Ecto neural progenitor cell (in vitro differentiated cells): ENCODE measurements around the gene ZMIZ1.

Source experiments
- DNase-seq: peaks from one replicate; pipeline ENCODE4 v3.0.0-alpha.2; 2018; ENCODE audit warnings: low spot score

ZMIZ1 gene

GRCh38 chr10:79137300-79137756 lies 68.6 kb downstream of the ZMIZ1 start:
- DNase-seq: no peak

DNA sequence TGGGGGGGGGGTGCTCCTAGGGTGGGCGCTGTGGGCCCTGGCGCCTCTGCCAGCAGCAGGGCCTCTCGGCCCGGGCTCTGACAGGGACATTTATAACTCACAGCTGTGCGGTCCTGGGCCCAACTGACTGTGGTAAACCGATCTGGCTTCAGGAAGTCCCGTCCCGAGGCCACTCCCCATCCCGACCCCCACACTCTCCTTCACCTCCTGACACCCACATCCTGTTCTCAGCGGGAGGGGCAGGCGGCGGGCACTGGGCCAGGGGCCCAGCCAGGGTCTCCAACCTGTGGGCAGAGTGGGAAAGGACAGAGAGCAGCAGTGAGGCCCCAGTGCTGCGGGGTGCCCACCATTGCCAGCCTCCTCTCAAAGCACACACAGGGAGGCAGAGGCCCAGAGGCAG lies 69.1 kb downstream of the ZMIZ1 start:
- DNase-seq: no peak

DNA sequence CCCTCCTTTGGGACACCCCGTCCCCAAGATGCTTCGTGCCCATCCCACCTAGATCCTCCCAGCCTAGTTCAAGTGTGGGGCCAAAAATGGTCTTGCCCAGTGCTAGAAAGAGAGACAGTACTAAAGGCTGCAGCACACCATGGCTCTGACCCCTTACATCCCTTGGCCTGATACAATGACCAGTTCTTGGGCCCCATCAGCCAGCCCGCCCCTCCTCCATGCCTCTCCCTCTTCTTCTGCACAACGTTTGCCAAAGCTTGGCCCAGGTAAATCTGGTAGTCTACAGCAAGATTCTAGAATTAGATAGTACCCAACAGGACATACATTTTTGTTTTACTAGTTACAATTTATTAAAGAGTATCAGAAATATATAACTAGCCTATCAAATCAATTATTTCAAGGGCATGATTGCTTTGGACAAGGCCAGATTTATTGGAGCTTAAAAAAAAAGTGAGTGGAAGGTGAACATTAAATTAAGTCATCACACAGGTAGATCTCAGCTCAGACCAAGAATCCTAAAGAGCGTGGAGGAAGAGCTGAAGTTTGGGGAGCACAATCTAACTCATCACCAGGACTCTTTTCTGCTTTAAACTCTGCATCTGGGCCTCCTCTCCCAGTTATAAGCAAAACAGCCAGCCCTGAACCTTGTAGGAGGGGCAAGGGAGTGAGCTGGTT lies 69.8 kb downstream of the ZMIZ1 start:
- no peak for DNase-seq

- no peak for DNase-seq
Measured at GRCh38 chr10:79139124-79139835, 70.5 kb downstream of the ZMIZ1 start.

DNA sequence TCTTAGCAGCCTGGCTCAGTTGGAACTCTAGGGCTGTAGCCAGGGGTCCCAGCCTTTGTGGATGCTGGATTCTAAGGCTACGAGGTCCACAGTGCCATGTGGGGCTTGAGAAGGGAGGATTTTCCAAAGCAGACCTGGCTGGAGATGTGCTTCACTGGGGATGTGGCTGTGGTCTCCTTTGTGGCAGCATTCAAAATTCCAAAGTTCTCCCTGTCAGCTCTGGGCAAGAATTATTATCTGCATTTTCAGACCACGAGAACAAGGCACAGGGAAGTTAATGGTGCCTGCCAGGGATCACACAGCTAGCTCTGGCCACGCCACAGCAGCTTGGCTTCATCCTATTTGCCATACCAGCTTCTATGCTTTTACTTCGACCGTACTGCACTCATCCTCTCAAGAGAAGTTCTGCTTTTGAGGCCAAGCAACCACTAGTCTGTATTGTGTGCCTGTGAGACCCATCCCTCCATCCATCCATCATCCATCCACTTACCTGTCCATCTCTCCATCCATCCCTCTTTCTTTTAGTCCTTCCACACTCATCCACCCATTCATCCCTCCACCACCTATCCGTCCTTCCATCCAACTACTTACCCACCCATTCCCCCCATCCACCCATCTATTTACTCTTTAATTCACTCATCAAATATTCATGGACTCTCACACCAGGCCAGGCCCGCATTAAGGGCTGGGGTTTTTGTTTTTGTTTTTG lies 71.5 kb downstream of the ZMIZ1 start:
- DNase-seq: no peak

- no peak for DNase-seq
Measured at GRCh38 chr10:79140855-79141254, 72.1 kb downstream of the ZMIZ1 start.

- DNase-seq: no peak
Measured at GRCh38 chr10:79142064-79142491, 73.3 kb downstream of the ZMIZ1 start.

DNA sequence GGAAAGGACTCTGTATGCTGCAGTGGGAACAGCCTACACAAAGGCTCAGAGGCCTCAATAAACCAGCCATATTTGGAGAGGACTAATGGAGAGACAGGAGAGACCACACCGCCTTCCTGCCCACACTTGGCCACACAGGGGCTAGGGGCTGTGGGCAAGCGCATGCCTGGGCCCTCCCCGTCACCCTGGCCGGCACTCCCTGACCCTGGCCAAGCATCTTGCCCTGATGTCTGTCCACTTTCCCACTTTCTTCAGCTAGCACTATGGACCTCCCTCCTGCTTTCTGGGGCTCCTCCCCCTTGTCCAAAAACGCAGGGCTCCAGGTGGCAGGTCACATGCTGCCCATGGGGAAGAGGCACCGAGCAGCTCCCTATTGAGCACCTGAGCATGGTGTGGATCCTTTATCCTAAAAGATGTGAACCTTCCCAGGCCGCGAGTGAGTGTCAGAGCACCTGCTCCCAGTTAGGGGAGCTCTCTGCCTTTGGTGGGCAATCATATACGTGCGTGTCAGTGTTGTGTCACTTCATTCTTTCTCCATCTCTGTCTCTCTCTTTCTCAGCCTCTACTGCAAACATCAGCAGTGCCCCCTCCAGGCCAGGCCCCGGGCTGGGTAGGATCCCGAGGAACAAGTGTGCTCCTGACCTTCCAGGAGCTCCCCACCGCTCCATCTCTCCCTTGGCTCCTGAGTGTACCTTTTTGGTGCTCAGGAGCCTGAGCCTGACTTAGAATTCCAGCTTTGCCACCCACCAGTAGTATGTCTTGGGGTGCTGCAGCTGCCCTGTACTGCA lies 74.0 kb downstream of the ZMIZ1 start:
- DNase-seq: no peak

GRCh38 chr10:79143879-79144278 lies 75.1 kb downstream of the ZMIZ1 start:
- no peak for DNase-seq

- no peak for DNase-seq
Measured at GRCh38 chr10:79144351-79145173, 75.8 kb downstream of the ZMIZ1 start.

- no peak for DNase-seq
Measured at GRCh38 chr10:79145174-79145483, 76.4 kb downstream of the ZMIZ1 start.

- DNase-seq: no peak
Measured at GRCh38 chr10:79145517-79146470, 77.0 kb downstream of the ZMIZ1 start.

GRCh38 chr10:79146611-79147130 lies 77.9 kb downstream of the ZMIZ1 start:
- no peak for DNase-seq

DNA sequence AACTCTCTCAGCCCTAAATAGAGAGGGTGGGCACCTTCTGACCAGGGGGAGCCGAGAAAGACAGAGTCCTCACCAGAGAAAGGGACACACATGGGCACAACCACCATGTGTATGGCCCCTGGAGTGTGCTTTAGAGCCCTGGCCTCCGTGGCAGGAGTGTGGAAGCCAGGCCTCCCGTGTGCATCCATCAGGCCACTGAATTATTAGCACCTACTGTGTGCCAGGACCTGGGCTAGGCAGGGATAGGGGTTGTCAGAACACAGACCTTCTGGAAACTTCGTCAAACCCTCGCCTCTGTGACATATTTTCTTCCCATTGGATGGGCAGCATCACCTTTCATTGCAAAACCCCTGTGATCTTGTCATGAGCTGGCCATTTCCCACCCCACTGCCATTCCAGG lies 78.5 kb downstream of the ZMIZ1 start:
- no peak for DNase-seq

- no peak for DNase-seq
Measured at GRCh38 chr10:79147796-79148451, 79.2 kb downstream of the ZMIZ1 start.

DNA sequence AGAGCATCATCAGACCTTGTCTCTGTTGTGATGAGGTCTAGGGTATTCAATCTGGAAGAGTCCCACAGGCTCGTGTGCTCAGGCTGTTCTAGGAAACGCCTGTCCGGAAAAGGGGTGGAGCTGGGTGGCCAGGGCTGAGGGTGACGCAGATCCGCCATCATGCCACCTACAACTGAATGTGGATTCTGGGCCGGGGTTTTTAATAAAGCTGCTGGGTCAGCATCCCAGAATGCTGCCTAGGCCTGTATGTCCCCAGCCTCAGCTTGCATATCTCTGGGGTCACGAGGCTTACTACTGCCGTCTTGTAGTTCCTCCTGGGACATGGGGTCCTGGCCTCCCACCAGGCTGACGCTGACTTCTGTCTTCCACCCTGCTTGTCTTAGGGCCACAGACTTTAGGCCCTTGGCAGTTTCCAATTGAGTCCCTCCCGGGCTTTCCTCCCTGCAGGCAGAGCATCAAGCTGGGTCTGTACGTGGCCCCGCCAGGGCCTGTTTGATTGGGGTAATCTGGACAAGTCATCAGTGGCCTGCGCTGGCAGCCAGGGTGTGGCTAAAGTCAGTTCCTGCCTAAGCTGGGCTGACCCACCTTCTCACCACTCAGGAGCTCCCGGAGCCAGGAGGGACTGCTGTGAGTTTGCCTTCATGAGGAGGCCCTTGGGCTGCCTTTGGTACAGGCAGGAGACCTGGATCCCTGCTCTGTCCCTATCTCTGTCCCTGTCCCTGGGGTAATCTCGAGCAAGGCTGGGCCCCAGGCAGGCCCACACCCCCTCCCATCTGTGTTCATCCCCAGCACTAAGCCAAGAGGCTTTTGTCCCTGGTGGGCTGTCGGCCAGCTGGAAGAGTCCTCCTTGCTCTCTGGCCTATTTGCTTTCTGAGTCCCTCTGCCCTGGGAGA lies 79.9 kb downstream of the ZMIZ1 start:
- DNase-seq: no peak

GRCh38 chr10:79149345-79149661 lies 80.5 kb downstream of the ZMIZ1 start:
- no peak for DNase-seq

GRCh38 chr10:79149662-79150443 lies 81.1 kb downstream of the ZMIZ1 start:
- DNase-seq: no peak
